Ascending aorta (tissue), 2 donors: ENCODE measurements around the gene SLC37A1. TPM values are rescaled to one million over a fixed set of nuclear protein-coding genes. Genes with fewer than 3 reads are reported as not detected.
"Not testable (repeated sequence)": the region's sequence is repeated elsewhere in the genome, so short reads cannot be mapped to it uniquely, and the experiment has no call there.

ENCODE experiments used
- DNase-seq, 2 donors: peaks; one replicate each; pipeline ENCODE4 v3.0.0-alpha.2; 2019; ENCODE audit warnings: low spot score in 2 of 2
- H3K27ac ChIP-seq, 2 donors: fragments of 200-600 bp; sonication (generic); one replicate each; pipeline ENCODE4 v1.5.1; 2016 to 2017; ENCODE audit warnings: mild to moderate bottlenecking in 1 of 2
- H3K27me3 ChIP-seq: fragments of 200-600 bp; sonication (generic); one replicate; pipeline ENCODE4 v1.5.1; 2017
- H3K36me3 ChIP-seq, 2 donors: fragments of 200-600 bp; sonication (generic); one replicate each; pipeline ENCODE4 v1.5.1; 2016
- H3K4me1 ChIP-seq, 2 donors: fragments of 200-600 bp; sonication (generic); one replicate each; pipeline ENCODE4 v1.5.1; 2016 to 2017; ENCODE audit warnings: mild to moderate bottlenecking in 1 of 2
- H3K4me3 ChIP-seq, 2 donors: fragments of 200-600 bp; sonication (generic); one replicate each; pipeline ENCODE4 v1.5.1; 2016 to 2017; ENCODE audit warnings: mild to moderate bottlenecking in 1 of 2
- H3K9me3 ChIP-seq, 2 donors: fragments of 200-600 bp; sonication (generic); one replicate each; pipeline ENCODE4 v1.5.1; 2016
- intact Hi-C: fragments of 100-400 bp; cut with DNase I; formaldehyde crosslinking; loops from one replicate; pipeline ENCODE4 v1.15.1; 2023
- total RNA-seq: library from RNA; depleted of rRNA; stranded (reverse); fragments of >200 nt; gene quantifications from one replicate; pipeline ENCODE4 v1.1.0, GENCODE V29; 2016
- TF ChIP-seq, protein P1 (sequence below), 3 experiments: fragments of 200-600 bp in 2 of 3; fragments of 450-650 bp in 1 of 3; sonication (generic) in 2 of 3; IDR thresholded peaks; one replicate each; pipeline ENCODE4 v1.5.1; 2016 to 2019; ENCODE audit warnings: antibody characterized with exemption in 3 of 3, mild to moderate bottlenecking in 1 of 3, moderate library complexity in 1 of 3

SLC37A1 gene
- total RNA-seq, 1 donor from 2014 or later, result 8.7 TPM

DNA sequence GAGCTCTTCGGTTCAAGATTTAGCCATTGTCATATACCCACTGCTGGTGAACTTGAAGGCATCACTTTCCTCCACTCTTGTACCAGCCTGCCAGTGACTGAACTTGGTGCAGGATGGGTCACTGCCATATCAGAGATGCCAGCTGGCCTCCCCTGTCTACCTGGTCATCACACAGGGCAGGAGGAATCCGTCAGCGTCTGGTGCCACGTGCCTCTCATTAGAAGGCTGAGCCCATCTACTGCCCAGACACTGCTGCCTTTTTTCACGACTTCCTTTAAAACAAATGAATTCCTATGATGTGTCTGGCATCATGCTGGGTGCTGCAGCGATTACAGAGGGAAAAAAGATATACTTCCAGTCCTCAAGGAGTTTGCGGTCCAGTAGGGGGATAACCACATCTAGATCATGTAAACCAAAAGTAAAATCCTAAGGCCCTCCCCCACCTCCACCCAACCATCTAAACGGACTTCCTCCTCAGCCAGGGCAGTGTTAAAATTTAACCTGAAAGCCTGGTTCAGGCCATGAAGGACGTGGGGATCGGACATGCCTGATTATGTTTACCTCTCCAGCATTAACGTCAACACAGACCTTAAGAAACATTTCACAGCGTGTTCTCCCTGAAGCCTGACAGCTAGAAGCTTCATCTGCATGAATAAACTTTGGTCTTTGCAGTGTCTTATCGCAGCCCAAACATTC is 110.6 kb downstream of the SLC37A1 start:
- H3K27ac ChIP-seq, result no peak overlapping the region

DNA sequence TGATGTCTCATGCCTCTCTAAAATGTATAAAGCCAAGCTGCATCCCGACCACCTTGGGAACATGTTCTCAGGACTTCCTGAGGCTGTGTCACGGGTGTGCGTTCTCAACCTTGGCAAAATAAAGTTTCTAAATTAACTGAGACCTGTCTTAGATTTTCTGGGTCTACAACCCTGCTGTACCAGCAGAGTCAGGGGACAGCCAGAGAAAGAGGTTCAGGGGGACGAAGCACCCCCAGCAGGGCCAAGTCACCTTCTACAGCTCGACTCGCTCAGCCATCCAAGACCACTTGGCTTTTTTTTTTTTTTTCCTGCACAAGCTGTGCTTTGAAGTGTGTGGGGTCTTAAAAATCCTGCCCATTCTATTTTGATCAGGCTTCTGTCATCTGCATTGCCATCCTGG is 111.3 kb downstream of the SLC37A1 start:
- H3K27me3 ChIP-seq, result no peaks in the 10 kb centered on the region
- TF ChIP-seq, protein P1, sequence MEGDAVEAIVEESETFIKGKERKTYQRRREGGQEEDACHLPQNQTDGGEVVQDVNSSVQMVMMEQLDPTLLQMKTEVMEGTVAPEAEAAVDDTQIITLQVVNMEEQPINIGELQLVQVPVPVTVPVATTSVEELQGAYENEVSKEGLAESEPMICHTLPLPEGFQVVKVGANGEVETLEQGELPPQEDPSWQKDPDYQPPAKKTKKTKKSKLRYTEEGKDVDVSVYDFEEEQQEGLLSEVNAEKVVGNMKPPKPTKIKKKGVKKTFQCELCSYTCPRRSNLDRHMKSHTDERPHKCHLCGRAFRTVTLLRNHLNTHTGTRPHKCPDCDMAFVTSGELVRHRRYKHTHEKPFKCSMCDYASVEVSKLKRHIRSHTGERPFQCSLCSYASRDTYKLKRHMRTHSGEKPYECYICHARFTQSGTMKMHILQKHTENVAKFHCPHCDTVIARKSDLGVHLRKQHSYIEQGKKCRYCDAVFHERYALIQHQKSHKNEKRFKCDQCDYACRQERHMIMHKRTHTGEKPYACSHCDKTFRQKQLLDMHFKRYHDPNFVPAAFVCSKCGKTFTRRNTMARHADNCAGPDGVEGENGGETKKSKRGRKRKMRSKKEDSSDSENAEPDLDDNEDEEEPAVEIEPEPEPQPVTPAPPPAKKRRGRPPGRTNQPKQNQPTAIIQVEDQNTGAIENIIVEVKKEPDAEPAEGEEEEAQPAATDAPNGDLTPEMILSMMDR (IDR thresholded peaks at IDR 0.05), result no peak
- no peaks in the 10 kb centered on the region for H3K36me3 ChIP-seq
- intact Hi-C loops, result no loop called here
- no peak overlapping the region for H3K27ac ChIP-seq
- H3K4me1 ChIP-seq, result no peaks in the 10 kb centered on the region
- H3K4me3 ChIP-seq, result no peak overlapping the region
- DNase-seq, result no peak
- no peaks in the 10 kb centered on the region for H3K9me3 ChIP-seq

More for the DNA sequence above, 110.6 kb downstream of the SLC37A1 start:
- H3K27me3 ChIP-seq, result no peaks in the 10 kb centered on the region
- TF ChIP-seq, protein P1 (IDR thresholded peaks at IDR 0.05), result no peak
- H3K4me1 ChIP-seq, result no peaks in the 10 kb centered on the region
- DNase-seq, result no peak
- no peaks in the 10 kb centered on the region for H3K36me3 ChIP-seq
- H3K9me3 ChIP-seq, result no peaks in the 10 kb centered on the region
- intact Hi-C loops, result no loop called here
- H3K4me3 ChIP-seq, result no peak overlapping the region

DNA sequence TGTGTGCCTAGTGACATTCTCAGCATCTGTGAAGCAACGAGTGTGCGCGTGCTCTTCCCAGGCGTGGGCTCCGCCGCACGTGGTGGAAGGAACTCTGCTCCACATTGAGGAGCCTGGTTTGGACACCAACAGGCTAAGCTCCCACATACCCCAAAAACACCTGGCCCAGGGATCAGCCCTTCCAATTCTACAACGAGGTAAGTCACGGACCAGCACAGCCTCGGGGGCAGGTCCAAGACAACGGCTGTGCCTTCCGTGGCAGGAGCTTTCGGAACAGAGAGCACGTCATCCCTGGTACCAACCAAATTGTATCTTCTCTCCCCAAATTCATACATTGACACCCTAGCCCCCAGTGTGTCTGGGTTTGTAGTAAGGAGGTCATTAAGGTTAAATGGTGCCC is 112.5 kb downstream of the SLC37A1 start:
- H3K36me3 ChIP-seq, result no peaks in the 10 kb centered on the region
- H3K4me1 ChIP-seq, result no peaks in the 10 kb centered on the region
- intact Hi-C loops, result no loop called here
- H3K27ac ChIP-seq, result no peak overlapping the region
- TF ChIP-seq, protein P1 (IDR thresholded peaks at IDR 0.05), result no peak
- no peak for DNase-seq
- H3K4me3 ChIP-seq, result no peak overlapping the region
- no peaks in the 10 kb centered on the region for H3K9me3 ChIP-seq
- no peaks in the 10 kb centered on the region for H3K27me3 ChIP-seq

DNA sequence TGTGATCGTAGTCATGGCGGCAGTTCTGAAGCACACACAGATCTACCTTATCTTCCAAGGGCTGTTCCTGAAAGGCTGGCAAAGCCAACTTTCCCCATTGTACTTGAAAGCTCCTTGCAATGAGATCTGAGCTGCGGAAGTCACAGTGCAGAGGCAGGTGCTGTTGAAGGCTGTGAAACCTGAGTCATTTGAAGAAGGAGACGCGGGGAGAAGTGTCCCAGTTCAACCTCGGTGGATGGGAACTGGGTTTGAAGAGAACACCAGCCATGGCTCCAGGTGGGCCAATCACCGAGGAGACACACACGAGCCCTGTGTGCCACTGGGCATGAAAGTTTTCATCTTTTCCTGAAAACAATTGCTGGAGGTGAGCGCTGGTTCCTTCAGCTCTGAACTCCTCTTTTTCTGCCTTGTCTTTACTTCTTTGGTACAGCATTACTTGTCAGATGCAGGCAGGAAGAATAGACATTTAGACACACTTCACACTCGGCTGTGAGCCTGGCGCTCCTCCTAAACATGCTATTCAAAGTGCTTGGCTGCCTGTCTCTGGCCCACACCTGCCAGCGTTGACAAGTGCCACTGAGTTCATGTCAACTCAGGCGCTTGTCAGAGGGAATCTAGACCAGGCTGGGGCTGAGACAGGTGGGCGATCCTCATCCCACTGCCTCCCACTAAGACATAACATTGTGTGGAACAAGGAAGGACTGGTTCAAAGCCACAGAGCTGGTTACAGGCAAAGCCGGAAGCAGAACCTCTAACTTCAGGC is 114.1 kb downstream of the SLC37A1 start:
- H3K4me3 ChIP-seq, result no peak overlapping the region
- intact Hi-C loops, result no loop called here
- H3K4me1 ChIP-seq, result no peaks in the 10 kb centered on the region
- TF ChIP-seq, protein P1 (IDR thresholded peaks at IDR 0.05), result no peak
- H3K9me3 ChIP-seq, result no peaks in the 10 kb centered on the region
- no peaks in the 10 kb centered on the region for H3K36me3 ChIP-seq
- DNase-seq, result no peak
- no peak overlapping the region for H3K27ac ChIP-seq
- H3K27me3 ChIP-seq, result no peaks in the 10 kb centered on the region

DNA sequence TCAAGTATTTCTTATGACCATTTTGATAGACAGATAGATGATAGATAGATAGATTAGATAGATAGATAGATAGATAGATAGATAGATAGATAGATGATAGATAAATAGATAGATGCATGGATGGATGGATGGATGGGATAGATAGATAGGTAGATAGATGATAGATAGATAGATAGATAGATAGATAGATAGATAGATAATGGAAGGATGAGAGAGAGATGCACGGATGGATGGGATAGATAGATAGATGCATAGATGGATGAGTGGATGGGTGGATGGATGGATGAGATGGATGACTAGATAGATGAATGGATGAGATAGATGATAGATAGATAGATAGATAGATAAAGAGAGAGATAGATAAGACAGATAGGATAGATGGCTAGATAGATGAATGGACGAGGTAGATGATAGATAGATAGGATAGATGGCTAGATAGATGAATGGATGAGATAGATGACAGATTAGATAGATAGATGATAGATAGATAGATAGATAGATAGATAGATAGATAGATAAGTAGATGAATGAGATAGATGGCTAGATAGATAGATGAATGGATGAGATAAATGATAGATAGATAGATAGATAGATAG is 114.9 kb downstream of the SLC37A1 start:
- intact Hi-C loops, H3K4me3 ChIP-seq, H3K4me1 ChIP-seq, H3K27me3 ChIP-seq, H3K9me3 ChIP-seq, H3K27ac ChIP-seq, H3K36me3 ChIP-seq, DNase-seq: not testable (repeated sequence)
